Cardiac ventricle fibroblast (primary cell): ENCODE results near the gene CAPRIN2. TPM values are rescaled to one million over a fixed set of nuclear protein-coding genes. Genes with fewer than 3 reads are reported as not detected.

Experiments
- total RNA-seq: library from RNA; depleted of rRNA; stranded (reverse); fragments of >200 nt; gene quantifications from 2 replicates; pipeline ENCODE4 v1.2.3, GENCODE V29; 2015

Gene CAPRIN2, protein sequence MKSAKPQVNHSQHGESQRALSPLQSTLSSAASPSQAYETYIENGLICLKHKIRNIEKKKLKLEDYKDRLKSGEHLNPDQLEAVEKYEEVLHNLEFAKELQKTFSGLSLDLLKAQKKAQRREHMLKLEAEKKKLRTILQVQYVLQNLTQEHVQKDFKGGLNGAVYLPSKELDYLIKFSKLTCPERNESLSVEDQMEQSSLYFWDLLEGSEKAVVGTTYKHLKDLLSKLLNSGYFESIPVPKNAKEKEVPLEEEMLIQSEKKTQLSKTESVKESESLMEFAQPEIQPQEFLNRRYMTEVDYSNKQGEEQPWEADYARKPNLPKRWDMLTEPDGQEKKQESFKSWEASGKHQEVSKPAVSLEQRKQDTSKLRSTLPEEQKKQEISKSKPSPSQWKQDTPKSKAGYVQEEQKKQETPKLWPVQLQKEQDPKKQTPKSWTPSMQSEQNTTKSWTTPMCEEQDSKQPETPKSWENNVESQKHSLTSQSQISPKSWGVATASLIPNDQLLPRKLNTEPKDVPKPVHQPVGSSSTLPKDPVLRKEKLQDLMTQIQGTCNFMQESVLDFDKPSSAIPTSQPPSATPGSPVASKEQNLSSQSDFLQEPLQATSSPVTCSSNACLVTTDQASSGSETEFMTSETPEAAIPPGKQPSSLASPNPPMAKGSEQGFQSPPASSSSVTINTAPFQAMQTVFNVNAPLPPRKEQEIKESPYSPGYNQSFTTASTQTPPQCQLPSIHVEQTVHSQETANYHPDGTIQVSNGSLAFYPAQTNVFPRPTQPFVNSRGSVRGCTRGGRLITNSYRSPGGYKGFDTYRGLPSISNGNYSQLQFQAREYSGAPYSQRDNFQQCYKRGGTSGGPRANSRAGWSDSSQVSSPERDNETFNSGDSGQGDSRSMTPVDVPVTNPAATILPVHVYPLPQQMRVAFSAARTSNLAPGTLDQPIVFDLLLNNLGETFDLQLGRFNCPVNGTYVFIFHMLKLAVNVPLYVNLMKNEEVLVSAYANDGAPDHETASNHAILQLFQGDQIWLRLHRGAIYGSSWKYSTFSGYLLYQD
- 18.5 and 21.7 TPM in 2 replicates for total RNA-seq

DNA sequence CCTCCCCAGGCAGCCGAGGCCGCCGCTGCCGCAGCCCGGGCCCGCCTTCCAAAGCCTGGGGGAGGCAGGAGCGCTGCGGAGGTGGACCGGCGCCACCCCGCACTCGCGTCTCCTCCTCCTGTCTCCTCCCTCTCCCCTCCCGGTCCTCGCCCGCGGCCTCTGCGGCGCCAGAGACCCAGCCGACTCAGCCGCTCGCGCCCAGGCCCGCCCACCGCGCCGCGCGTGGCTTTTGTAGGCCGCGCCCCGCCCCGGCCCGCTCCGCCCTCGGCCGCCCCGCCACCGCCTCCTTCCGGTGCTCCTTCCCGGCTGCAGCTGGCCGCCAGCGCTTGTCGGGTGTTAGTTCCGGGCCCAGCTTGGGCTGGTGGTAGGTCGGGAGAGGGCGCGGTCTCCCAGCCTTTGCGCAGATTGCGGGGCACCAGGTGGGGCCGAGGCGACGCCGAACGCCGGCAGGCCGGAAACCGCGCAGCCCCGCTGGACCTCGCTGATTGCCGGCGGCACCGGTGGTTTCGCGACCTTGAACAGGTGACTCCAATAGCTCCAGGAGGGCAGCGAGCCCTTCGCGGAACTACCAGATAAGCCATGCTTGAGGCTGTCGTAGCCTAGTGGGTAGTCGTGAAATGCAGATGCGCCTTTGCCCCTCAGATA is at the start of gene CAPRIN2:
Gene CAPRIN2, minus strand, starts transcription at position 202 of the 645 bp plus-strand sequence. CDS start 1,431 bp downstream, outside the sequence.

DNA sequence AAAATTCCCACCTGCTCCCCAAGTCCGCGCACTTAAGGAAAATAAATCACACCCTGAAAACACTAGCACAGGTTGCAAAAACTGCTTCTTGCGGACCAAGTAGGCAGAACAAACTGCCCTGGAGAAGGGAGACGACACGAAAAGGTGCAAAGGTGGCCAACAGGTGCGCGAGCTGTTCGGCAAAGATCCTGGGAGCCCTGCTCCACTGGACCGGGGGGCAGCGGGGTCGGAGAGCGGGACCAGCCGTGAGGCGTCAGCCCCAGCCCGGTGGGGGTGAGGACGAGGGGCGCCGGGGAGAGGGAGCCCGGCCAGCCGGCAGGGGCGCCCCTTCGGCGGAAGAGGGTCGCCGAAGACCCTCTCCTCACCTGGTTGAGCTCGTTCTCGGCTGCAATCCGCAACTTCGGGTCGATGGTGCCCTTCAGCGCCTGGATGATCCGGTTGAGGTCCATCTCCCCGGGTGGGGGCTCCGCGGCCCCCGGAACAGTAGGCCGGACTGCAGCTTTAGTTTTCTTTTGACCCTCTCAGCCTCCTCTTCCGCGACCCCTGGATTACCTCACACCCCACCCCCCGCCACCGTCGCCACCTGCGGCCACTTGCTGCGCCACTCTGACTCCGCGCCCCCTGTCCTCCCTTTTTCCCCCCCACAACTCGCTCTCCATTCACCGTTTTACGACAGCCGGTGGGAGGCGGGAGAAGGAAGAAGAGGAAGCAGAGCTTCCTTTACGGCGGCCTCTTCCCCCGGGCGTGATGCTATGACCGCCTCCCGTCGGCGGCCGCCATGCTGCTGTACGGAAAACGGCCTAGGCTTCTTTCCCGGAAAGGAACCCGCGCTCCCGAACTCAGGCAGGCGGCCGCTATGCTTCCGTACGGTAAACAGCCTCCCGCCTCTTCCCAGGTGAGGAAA is 59.3 kb downstream of the CAPRIN2 start, which contains the start of gene IPO8:
Gene IPO8, minus strand, starts transcription at position 671 of the 904 bp plus-strand sequence. Its CDS starts 222 bp downstream, at position 449.

Other genes starting within 250 kb of the CAPRIN2 start
- gene IPO8, start 59.1 kb downstream of the CAPRIN2 start, total RNA-seq = 20.8 and 22.5 TPM in 2 replicates
- gene TSPAN11, start 171.8 kb upstream of the CAPRIN2 start, total RNA-seq = 0.44 and 2.1 TPM in 2 replicates